LNCAP (cell line): Measurements from ENCODE around the gene GNB1.
A peak's percentile ranks its signal among the peaks of the same experiment; 100 is the strongest.

ENCODE experiments used
- TF ChIP-seq, protein P1 (sequence below): fragments of 450-650 bp; IDR thresholded peaks from 2 replicates; pipeline ENCODE4 v1.5.1; 2017; ENCODE audit warnings: mild to moderate bottlenecking

Gene GNB1

DNA sequence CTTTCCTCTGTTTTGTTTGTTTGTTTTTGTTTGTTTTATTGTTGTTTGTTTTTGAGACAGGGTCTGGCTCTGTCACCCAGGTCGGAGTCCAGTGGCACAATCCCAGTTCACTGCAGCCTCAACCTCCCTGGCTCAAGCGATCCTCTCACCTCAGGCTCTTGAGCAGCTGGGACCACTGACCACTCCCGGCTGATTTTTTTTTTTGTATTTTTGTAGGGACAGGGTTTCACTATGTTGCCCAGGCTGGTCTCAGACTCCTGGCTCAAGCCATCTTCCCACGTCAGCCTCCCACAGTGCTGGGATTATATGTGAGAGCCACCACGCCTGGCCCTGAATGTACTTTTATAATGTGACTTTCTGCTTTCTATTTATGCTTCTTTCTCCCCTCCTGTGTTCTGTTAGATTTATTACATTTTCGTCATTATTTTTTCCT is 19.2 kb upstream of the GNB1 start:
- TF ChIP-seq, protein P1, sequence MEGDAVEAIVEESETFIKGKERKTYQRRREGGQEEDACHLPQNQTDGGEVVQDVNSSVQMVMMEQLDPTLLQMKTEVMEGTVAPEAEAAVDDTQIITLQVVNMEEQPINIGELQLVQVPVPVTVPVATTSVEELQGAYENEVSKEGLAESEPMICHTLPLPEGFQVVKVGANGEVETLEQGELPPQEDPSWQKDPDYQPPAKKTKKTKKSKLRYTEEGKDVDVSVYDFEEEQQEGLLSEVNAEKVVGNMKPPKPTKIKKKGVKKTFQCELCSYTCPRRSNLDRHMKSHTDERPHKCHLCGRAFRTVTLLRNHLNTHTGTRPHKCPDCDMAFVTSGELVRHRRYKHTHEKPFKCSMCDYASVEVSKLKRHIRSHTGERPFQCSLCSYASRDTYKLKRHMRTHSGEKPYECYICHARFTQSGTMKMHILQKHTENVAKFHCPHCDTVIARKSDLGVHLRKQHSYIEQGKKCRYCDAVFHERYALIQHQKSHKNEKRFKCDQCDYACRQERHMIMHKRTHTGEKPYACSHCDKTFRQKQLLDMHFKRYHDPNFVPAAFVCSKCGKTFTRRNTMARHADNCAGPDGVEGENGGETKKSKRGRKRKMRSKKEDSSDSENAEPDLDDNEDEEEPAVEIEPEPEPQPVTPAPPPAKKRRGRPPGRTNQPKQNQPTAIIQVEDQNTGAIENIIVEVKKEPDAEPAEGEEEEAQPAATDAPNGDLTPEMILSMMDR = no peak

DNA sequence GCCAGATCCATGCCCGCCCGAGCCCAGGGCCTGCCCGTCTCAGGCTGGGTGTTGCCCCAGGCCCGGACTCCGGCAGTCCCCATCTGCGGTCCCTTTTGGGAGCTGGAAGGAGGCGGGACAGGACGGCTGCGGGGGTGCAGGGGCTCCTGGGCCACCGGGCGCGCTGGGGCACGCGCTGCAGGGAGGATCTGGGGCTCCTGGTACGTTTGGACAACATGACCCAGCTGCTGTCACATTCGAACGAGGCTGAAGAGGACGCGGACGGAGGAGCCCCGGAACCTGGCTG is 17.6 kb upstream of the GNB1 start:
- TF ChIP-seq, protein P1 = no peak

DNA sequence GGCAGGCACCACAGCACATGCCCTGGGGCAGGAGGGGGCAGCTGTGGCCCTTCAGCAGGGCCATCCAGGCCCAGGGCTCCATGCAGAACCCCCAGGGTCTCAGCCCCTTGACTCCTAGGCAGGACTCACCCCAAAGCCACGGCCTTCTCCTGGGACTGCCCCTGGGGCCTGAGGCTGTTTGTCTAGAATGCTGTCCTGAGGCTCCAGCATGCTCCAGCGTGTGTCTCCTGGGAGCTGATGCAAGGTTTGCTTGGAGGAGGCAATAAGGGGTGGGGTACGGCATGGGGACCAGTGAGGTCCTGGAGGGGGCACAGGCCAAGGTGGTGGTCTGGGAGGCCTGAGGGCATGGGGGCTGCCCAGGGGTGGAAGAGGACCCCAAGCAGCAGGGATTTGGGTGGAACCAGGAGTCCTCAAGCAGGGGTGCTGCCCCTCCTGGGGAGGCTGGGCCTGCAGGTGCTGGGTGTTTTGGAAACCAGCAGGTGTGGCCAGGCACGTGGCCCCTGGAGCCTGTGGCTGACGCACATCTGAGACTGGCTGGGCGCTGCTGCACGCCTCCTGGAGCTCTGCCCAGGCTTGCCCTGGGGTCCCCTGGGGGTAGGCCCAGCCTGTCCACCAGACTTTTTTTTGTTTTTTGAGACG is 16.3 kb upstream of the GNB1 start:
- TF ChIP-seq, protein P1 = no peak

DNA sequence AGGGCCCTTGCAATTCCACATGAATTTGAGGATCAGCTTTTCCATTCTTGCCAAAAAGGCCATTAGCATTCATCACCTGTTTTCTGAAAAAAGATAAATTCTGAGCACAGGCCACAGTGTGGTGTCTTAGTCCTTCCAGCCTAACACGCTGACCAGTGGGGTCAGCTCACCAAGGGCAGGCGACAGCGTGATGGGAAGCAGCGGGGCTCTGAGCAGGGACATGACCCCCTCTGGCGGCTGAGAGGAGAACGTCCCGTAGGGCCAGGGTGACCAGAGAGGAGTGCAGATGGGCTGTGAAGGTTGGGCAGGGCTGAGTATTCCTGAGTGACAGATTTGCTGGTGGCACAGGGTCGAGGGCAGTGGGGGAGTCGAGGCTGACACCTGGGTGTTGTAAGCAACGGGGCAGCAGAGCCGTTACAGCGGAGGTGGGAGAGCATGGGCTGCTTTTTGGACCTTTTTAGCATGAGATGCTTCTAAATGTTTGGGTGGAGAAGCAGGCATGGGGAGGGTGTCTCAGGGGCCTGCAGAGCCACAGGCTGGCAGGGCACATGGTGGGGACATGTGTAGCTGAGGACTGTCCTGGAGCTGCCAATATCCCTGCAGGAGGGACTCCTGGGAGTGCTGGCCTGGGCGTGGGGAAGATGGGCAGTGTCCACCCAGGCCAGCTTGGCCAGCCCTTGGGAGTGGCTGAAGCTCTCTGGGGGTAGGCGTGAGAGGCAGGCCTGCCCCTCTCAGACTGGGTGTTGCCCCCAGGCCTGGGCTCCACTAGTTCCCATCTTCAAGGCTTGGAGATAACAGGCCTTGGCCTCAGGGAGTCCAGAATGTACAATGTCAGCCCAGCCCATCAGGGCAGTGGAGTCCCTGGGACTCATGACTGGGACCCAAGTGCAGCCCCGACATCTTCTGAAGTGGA is 15.6 kb upstream of the GNB1 start:
- TF ChIP-seq, protein P1 = peak; percentile 91

DNA sequence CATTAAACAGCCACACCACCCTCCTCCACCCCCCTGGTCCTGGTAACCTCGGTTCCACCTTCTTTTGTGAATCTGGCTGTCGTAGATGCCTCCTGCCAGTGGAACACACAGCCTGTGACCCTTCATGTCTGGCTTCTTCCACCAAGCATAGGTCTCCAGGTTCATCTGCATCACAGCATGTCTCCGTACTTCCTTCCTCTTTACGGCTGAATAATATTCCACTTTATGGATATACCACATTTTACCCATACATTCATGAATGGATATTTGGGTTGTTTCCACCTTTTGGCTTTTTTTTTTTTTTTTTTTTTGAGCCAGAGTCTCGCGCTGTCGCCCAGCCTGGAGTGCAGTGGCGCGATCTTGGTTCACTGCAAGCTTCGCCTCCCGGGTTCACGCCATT is 12.3 kb upstream of the GNB1 start:
- TF ChIP-seq, protein P1 = no peak

DNA sequence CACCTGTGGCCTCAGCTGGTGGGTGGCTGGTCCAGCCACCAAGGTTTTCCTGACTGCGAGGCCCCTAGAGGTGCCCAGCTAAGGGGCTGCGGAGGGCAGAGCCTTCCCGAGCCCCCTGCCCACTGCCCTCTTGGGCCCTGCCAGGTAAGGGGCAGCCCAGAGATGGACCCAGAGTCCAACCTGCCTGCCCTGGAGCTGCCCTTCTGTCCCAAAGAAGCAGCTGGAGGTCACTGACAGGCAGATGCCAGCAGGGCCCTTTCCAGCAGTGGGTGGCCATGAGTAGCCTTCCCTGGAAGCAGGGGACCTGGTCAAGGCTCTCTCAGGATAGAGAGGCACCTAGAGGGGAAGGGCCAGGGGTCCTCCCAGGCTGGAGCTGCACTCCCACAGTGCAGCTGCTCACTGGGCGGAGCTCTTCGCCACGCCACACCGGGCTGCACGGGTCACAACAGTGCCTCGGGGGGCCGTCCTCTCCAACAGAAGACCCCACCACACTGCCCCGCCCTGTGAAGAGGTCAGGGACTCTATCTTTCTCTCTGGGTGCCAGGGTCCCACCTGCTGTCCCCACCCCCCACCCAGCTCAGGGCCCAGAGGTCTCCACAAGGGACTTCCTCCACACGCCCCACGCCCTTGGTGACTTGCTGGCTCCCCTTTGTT is 10.9 kb upstream of the GNB1 start:
- TF ChIP-seq, protein P1 = no peak

DNA sequence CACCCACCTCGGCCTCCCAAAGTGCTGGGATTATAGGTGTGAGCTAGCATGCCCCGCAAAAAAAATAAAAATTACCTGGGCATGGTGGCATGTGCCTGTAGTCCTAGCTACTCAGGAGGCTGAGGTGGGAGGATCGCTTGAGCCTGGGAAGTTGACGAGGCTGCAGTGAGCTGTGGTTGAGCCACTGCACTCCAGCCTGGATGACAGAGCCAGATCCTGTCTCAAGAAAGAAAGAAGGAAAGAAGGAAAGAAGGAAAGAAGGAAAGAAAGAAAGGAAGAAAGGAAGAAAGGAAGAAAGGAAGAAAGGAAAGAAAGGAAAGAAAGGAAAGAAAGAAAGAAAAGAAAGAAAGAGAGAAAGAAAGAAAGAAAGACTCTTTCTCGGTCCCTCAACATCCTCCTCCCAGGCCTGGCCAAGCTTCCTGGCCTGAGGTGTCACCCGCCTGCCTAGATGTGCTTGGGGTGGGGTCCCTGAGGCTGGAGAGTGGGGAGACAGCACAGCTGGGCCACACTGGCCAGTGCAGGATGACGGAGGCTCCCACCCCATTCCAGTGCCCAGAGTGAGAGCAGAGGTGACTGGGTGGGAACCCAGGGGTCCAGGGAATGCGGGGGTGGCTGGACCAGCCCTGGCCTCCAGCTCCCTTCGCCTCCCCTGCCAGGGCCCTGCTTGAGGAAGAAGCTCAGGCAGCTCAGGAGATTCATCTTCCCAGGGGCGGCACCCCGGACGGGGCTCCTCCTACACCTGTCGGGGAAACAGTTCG is 10.2 kb upstream of the GNB1 start:
- TF ChIP-seq, protein P1 = no peak
